Measurements from ENCODE around the gene THRA.

GRCh38 chr17:40019140-40019991 lies 43.4 kb upstream of the THRA start:
- no peak for TF ChIP-seq CTCF (IDR thresholded peaks at IDR 0.05)
- no peak for TF ChIP-seq POLR2A (IDR thresholded peaks at IDR 0.05)

All from suprapubic skin (tissue), 3 donors.